ENCODE measurements around the gene FHIT.

- TF ChIP-seq, protein P1, sequence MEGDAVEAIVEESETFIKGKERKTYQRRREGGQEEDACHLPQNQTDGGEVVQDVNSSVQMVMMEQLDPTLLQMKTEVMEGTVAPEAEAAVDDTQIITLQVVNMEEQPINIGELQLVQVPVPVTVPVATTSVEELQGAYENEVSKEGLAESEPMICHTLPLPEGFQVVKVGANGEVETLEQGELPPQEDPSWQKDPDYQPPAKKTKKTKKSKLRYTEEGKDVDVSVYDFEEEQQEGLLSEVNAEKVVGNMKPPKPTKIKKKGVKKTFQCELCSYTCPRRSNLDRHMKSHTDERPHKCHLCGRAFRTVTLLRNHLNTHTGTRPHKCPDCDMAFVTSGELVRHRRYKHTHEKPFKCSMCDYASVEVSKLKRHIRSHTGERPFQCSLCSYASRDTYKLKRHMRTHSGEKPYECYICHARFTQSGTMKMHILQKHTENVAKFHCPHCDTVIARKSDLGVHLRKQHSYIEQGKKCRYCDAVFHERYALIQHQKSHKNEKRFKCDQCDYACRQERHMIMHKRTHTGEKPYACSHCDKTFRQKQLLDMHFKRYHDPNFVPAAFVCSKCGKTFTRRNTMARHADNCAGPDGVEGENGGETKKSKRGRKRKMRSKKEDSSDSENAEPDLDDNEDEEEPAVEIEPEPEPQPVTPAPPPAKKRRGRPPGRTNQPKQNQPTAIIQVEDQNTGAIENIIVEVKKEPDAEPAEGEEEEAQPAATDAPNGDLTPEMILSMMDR (conservative IDR thresholded peaks at IDR 0.05; ENCODE audit: low read depth, low read length) = no peak
- TF ChIP-seq EZH2phosphoT487 (IDR thresholded peaks at IDR 0.05; ENCODE audit: borderline replicate concordance, low read length) = no peak
Observed at GRCh38 chr3:60424034-60424433, 827.2 kb downstream of the FHIT start.

Measured in PC-3 (cell line).